LNCAP (cell line): Measurements from ENCODE around the gene PARVG.

Source experiments
- CTCF ChIP-seq: fragments of 450-650 bp; IDR thresholded peaks from 2 replicates; pipeline ENCODE4 v1.5.1; 2017; ENCODE audit warnings: mild to moderate bottlenecking

PARVG gene

GRCh38 chr22:44157916-44158618, 22.7 kb upstream of the PARVG start:
- no peak for TF ChIP-seq CTCF

GRCh38 chr22:44158816-44159215, 21.9 kb upstream of the PARVG start:
- TF ChIP-seq CTCF: no peak

- no peak for TF ChIP-seq CTCF
Observed at GRCh38 chr22:44159221-44159620, 21.5 kb upstream of the PARVG start.

GRCh38 chr22:44159811-44160210, 20.9 kb upstream of the PARVG start:
- TF ChIP-seq CTCF: no peak

- TF ChIP-seq CTCF: no peak
Observed at GRCh38 chr22:44160421-44160820, 20.3 kb upstream of the PARVG start.

GRCh38 chr22:44161673-44162072, 19.1 kb upstream of the PARVG start:
- no peak for TF ChIP-seq CTCF

- no peak for TF ChIP-seq CTCF
Observed at GRCh38 chr22:44162960-44163359, 17.8 kb upstream of the PARVG start.

GRCh38 chr22:44163536-44163935, 17.2 kb upstream of the PARVG start:
- TF ChIP-seq CTCF: no peak
